Erythroblast (primary cell): ENCODE data around the gene RGL4.

Source experiments
- GATA1 ChIP-seq: IDR thresholded peaks from 2 replicates; pipeline ENCODE4 v1.6.1; 2011; ENCODE audit warnings: low read depth, mild to moderate bottlenecking, control low read depth, low read length, moderate library complexity
- POLR2A ChIP-seq: IDR thresholded peaks from 2 replicates; pipeline ENCODE4 v1.6.1; 2011; ENCODE audit warnings: mild to moderate bottlenecking, low read length

- TF ChIP-seq POLR2A (no peak), GATA1 (no peak)
Measured at GRCh38 chr22:23713696-23714595, 23.1 kb downstream of the RGL4 start.
